VCaP (cell line): ENCODE data around the gene DOK7.

Experiments
- H3K27ac ChIP-seq: fragments of 450-650 bp; 2 replicates; pipeline ENCODE4 v1.5.1; 2017
- CTCF ChIP-seq: fragments of 450-650 bp; conservative IDR thresholded peaks from 2 replicates; pipeline ENCODE4 v1.5.1; 2017; ENCODE audit warnings: mild to moderate bottlenecking, moderate library complexity

Gene DOK7

GRCh38 chr4:3481783-3482393, 18.8 kb downstream of the DOK7 start:
- H3K27ac ChIP-seq = no peak overlapping the region
- no peak for TF ChIP-seq CTCF

- no peak for TF ChIP-seq CTCF
- H3K27ac ChIP-seq = no peak overlapping the region
Observed at GRCh38 chr4:3482707-3483106, 19.6 kb downstream of the DOK7 start.

GRCh38 chr4:3483471-3483921, 20.4 kb downstream of the DOK7 start:
- no peak overlapping the region for H3K27ac ChIP-seq
- no peak for TF ChIP-seq CTCF

GRCh38 chr4:3484057-3484973, 21.2 kb downstream of the DOK7 start:
- TF ChIP-seq CTCF = no peak
- peak overlapping the region; percentile 38; the same call in 1 of the 2 replicates for H3K27ac ChIP-seq

GRCh38 chr4:3485011-3485791, 22.1 kb downstream of the DOK7 start:
- no peak overlapping the region for H3K27ac ChIP-seq
- TF ChIP-seq CTCF = no peak

GRCh38 chr4:3485886-3486540, 22.9 kb downstream of the DOK7 start:
- TF ChIP-seq CTCF = no peak
- H3K27ac ChIP-seq = no peak overlapping the region
